ENCODE data around the gene ALG1.
"Not testable (repeated sequence)": the region's sequence is repeated elsewhere in the genome, so short reads cannot be mapped to it uniquely, and the experiment has no call there.

DNA sequence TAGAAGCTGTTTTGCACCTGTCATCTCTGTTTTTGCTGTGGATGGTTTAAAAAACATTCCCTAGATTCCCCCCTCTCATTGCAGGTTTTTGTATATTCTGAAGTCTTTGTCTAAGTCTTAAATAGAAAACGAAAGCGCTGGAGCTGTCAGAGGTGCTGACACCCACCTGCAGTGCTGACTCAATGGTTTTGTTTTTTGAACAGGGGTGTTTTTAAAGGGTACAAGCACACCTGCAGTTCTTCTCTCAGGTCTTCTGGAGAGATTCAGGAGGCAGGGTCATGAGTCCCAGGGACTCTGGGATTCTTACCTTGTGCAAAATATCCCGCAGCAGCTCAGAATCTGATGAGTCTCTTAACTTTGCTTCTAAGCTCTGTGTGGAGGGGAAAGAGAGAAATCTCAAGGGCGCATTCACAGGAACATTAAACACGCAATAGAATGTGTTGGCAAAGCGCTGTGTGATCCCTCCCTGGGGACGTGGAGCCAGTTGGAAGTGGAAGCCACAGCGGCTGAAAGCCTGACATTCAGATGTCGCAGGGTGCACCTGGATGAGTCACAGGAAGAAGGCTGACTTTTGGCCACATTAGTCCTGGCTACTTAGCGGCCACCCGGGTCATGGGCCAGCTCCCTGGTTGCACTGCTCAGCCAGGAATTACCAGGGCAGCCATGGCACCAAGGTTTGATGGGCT lies 23.6 kb downstream of the ALG1 start:
- TF ChIP-seq, protein P1, sequence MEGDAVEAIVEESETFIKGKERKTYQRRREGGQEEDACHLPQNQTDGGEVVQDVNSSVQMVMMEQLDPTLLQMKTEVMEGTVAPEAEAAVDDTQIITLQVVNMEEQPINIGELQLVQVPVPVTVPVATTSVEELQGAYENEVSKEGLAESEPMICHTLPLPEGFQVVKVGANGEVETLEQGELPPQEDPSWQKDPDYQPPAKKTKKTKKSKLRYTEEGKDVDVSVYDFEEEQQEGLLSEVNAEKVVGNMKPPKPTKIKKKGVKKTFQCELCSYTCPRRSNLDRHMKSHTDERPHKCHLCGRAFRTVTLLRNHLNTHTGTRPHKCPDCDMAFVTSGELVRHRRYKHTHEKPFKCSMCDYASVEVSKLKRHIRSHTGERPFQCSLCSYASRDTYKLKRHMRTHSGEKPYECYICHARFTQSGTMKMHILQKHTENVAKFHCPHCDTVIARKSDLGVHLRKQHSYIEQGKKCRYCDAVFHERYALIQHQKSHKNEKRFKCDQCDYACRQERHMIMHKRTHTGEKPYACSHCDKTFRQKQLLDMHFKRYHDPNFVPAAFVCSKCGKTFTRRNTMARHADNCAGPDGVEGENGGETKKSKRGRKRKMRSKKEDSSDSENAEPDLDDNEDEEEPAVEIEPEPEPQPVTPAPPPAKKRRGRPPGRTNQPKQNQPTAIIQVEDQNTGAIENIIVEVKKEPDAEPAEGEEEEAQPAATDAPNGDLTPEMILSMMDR (optimal IDR thresholded peaks at IDR 0.05 in 1 of 3, IDR thresholded peaks at IDR 0.05 in 1 of 3, conservative IDR thresholded peaks at IDR 0.05 in 1 of 3; ENCODE audit: extremely low read depth in 1 of 3, insufficient read depth in 2 of 3, low read length in 3 of 3) = not testable (repeated sequence)
- not testable (repeated sequence) for TF ChIP-seq EZH2 (IDR thresholded peaks at IDR 0.05; ENCODE audit: low read length)

All from keratinocyte (primary cell).